COLO668 (cell line): ENCODE measurements around the gene KRTAP9-3.
"Not testable (repeated sequence)": the region's sequence is repeated elsewhere in the genome, so short reads cannot be mapped to it uniquely, and the experiment has no call there.

Source experiments
- DNase-seq: peaks from one replicate; lab custom pipeline; 2025; ENCODE audit not compliant: unreplicated experiment; lab: John Stamatoyannopoulos, UW

KRTAP9-3 gene

GRCh38 chr17:41232399-41233105, at the start of gene KRTAP9-3:
KRTAP9-3 (plus strand) TSS chr17:41232449; CDS start chr17:41232502, 53 bp downstream.
- DNase-seq = peak; percentile 14

- peak; percentile 15 for DNase-seq
These were observed 47.7 kb upstream of the KRTAP9-3 start, which contains the start of gene KRTAP4-1 for GRCh38 chr17:41184480-41184961. KRTAP4-1 (minus strand) TSS chr17:41184911; CDS start chr17:41184854, 57 bp downstream.

- DNase-seq = no peak
These were observed 47.2 kb upstream of the KRTAP9-3 start for GRCh38 chr17:41185001-41185400.

- no peak for DNase-seq
These were observed 45.4 kb upstream of the KRTAP9-3 start for GRCh38 chr17:41186872-41187271.

- DNase-seq = peak; percentile 12
These were observed 42.4 kb upstream of the KRTAP9-3 start, which contains the start of gene KRTAP9-1 for GRCh38 chr17:41189837-41190318. KRTAP9-1 (plus strand) TSS chr17:41189887; CDS start chr17:41189887, 0 bp downstream.

GRCh38 chr17:41190328-41190727, 41.9 kb upstream of the KRTAP9-3 start:
- DNase-seq = no peak

- no peak for DNase-seq
These were observed 36.2 kb upstream of the KRTAP9-3 start for GRCh38 chr17:41196068-41196467.

- no peak for DNase-seq
These were observed 32.7 kb upstream of the KRTAP9-3 start for GRCh38 chr17:41199421-41200078.

- peak; percentile 65 for DNase-seq
These were observed 20.3 kb upstream of the KRTAP9-3 start for GRCh38 chr17:41211845-41212466.

- DNase-seq = peak; percentile 73
These were observed 19.6 kb upstream of the KRTAP9-3 start for GRCh38 chr17:41212524-41213169.

GRCh38 chr17:41215681-41216080, 16.6 kb upstream of the KRTAP9-3 start:
- DNase-seq = no peak

GRCh38 chr17:41223821-41224220, 8.4 kb upstream of the KRTAP9-3 start:
- no peak for DNase-seq

GRCh38 chr17:41226051-41226450, 6.2 kb upstream of the KRTAP9-3 start:
- no peak for DNase-seq

GRCh38 chr17:41226598-41227095, 5.6 kb upstream of the KRTAP9-3 start, which contains the start of gene KRTAP9-2:
KRTAP9-2 (plus strand) TSS chr17:41226648; CDS start chr17:41226655, 7 bp downstream.
- not testable (repeated sequence) for DNase-seq

- DNase-seq = no peak
These were observed 2.2 kb upstream of the KRTAP9-3 start for GRCh38 chr17:41230094-41230493.

GRCh38 chr17:41231731-41232130, 518 bp upstream of the KRTAP9-3 start:
- no peak for DNase-seq

GRCh38 chr17:41237116-41237515, 4.9 kb downstream of the KRTAP9-3 start:
- DNase-seq = not testable (repeated sequence)

GRCh38 chr17:41237949-41238437, 5.7 kb downstream of the KRTAP9-3 start, which contains the start of gene KRTAP9-8:
KRTAP9-8 (plus strand) TSS chr17:41237999; CDS start chr17:41238052, 53 bp downstream.
- DNase-seq = peak; percentile 6

- DNase-seq = not testable (repeated sequence)
These were observed 14.9 kb downstream of the KRTAP9-3 start for GRCh38 chr17:41246995-41247787.
